Stimulated activated naive CD8-positive, alpha-beta T cell treated with anti-CD3 and anti-CD28 coated beads, Interleukin-15, amount 100 ng/mL, for 72 hours (primary cell): Measurements from ENCODE around the gene ADAR.

Source experiments
- ATAC-seq: fragments of 150-1000 bp; cut with Tn5 transposase; 2 replicates; pipeline ENCODE4 v1.10.0; 2021; ENCODE audit warnings: mild to moderate bottlenecking, moderate library complexity
- DNase-seq, 2 donors: peaks; one replicate each; pipeline ENCODE4 v3.0.0; 2021 to 2022
- H3K27ac Mint-ChIP-seq, 2 donors: one replicate each; pipeline ENCODE4 v1.8.0; 2022; ENCODE audit warnings: mild to moderate bottlenecking in 2 of 2, mixed read lengths in 2 of 2, moderate library complexity in 2 of 2
- H3K27me3 Mint-ChIP-seq: one replicate; pipeline ENCODE4 v1.8.0; 2022; ENCODE audit warnings: mixed read lengths
- H3K4me1 Mint-ChIP-seq: one replicate; pipeline ENCODE4 v1.8.0; 2022; ENCODE audit warnings: mild to moderate bottlenecking, mixed read lengths
- H3K4me3 Mint-ChIP-seq, 2 donors: one replicate each; pipeline ENCODE4 v1.8.0; 2022; ENCODE audit warnings: mild to moderate bottlenecking in 2 of 2, mixed read lengths in 2 of 2, moderate library complexity in 1 of 2
- H3K9me3 Mint-ChIP-seq, 2 donors: one replicate each; pipeline ENCODE4 v1.8.0; 2022; ENCODE audit warnings: mixed read lengths in 2 of 2

The ADAR gene

GRCh38 chr1:154546264-154547063 lies 61.5 kb downstream of the ADAR start:
- Mint-ChIP-seq H3K27me3 (peaks cover 2% of the 10 kb centered on the region), H3K9me3 (no peaks in the 10 kb centered on the region), H3K4me1 (peaks cover 23% of the 10 kb centered on the region), H3K4me3 (no peak overlapping the region), H3K27ac (no peak overlapping the region)
- DNase-seq (peak; percentile 52 to 68), ATAC-seq (peak; percentile 87)

DNA sequence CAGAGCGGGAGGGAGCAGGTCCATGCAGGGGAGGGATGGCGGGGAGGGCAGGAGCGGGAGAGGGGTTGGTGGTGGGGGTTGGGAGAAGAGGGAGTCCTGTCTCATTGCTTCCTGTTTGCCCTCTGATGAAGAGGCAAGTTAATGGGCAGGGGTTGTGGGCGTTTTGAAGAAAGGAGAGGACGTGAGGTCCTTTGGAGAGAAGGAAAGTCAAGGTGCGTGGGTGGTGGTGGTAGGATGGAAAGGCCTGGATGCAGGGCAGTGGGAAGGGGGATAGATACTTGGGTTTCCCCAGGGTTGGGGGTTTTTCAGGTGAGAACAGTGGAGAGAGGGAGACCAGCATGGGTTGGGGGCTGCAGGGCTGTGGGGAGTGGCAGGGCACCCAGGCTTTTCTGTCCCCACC lies 66.8 kb downstream of the ADAR start:
- H3K4me3 Mint-ChIP-seq: no peak overlapping the region
- ATAC-seq: no peak
- H3K27ac Mint-ChIP-seq: no peak overlapping the region
- peaks cover 6% of the 10 kb centered on the region for H3K4me1 Mint-ChIP-seq
- no peak for DNase-seq
- H3K27me3 Mint-ChIP-seq: peaks cover 19% of the 10 kb centered on the region
- no peaks in the 10 kb centered on the region for H3K9me3 Mint-ChIP-seq

- DNase-seq (no peak), ATAC-seq (no peak)
- Mint-ChIP-seq H3K9me3 (peaks cover 0 to 6% of the 10 kb centered on the region in 2 donors), H3K4me3 (no peak overlapping the region), H3K4me1 (peaks cover 6% of the 10 kb centered on the region), H3K27me3 (peaks cover 30% of the 10 kb centered on the region), H3K27ac (no peak overlapping the region)
These were observed 68.2 kb downstream of the ADAR start for GRCh38 chr1:154539486-154540483.

- Mint-ChIP-seq H3K27me3 (peaks cover 29% of the 10 kb centered on the region), H3K4me3 (no peak overlapping the region), H3K4me1 (peaks cover 6% of the 10 kb centered on the region), H3K9me3 (peaks cover 0 to 6% of the 10 kb centered on the region in 2 donors), H3K27ac (no peak overlapping the region)
- ATAC-seq (no peak), DNase-seq (no peak)
These were observed 71.4 kb downstream of the ADAR start for GRCh38 chr1:154536570-154536969.

- DNase-seq (no peak), ATAC-seq (no peak)
- peaks cover 6% of the 10 kb centered on the region for H3K4me1 Mint-ChIP-seq
- H3K27me3 Mint-ChIP-seq: peaks cover 11% of the 10 kb centered on the region
- no peak overlapping the region for H3K4me3 Mint-ChIP-seq
- no peak overlapping the region for H3K27ac Mint-ChIP-seq
- H3K9me3 Mint-ChIP-seq: peaks cover 0 to 6% of the 10 kb centered on the region in 2 donors
These were observed 73.8 kb downstream of the ADAR start for GRCh38 chr1:154533952-154534844.
